Loucy (cell line): ENCODE results near the gene NKAIN2.

Source experiments
- EZH2phosphoT487 ChIP-seq: fragments of 200-600 bp; IDR thresholded peaks from 2 replicates; pipeline ENCODE4 v1.6.1; 2018; ENCODE audit warnings: antibody characterized with exemption, mild to moderate bottlenecking, moderate library complexity, borderline replicate concordance
- TF ChIP-seq, protein P1 (sequence below): fragments of 200-600 bp; sonication (generic); conservative IDR thresholded peaks from 2 replicates; pipeline ENCODE4 v1.5.1; 2014; ENCODE audit warnings: mild to moderate bottlenecking, antibody characterized with exemption, low read length

DNA sequence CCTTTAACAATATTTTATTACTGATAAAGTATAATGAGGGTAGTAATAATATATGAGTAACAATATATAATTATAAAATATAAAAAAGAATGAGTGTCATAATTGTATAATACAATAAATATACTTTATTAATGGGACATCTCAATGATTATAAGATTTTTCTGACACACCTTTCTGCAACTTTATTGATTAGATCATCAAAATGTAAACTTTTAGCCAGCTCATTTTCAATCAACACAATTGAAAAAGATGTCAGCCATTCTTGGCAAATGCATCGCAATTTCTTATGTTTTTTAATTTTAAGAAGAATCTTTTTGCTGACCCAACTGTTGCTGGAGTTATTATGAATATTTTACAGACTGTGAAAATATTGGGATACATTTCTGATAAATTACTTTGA, 1026.2 kb downstream of the NKAIN2 start:
- TF ChIP-seq, protein P1, sequence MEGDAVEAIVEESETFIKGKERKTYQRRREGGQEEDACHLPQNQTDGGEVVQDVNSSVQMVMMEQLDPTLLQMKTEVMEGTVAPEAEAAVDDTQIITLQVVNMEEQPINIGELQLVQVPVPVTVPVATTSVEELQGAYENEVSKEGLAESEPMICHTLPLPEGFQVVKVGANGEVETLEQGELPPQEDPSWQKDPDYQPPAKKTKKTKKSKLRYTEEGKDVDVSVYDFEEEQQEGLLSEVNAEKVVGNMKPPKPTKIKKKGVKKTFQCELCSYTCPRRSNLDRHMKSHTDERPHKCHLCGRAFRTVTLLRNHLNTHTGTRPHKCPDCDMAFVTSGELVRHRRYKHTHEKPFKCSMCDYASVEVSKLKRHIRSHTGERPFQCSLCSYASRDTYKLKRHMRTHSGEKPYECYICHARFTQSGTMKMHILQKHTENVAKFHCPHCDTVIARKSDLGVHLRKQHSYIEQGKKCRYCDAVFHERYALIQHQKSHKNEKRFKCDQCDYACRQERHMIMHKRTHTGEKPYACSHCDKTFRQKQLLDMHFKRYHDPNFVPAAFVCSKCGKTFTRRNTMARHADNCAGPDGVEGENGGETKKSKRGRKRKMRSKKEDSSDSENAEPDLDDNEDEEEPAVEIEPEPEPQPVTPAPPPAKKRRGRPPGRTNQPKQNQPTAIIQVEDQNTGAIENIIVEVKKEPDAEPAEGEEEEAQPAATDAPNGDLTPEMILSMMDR = no peak
- no peak for TF ChIP-seq EZH2phosphoT487
